GM13976 (cell line): ENCODE measurements around the gene TECTA.

Experiments
- DNase-seq: peaks from one replicate; pipeline ENCODE4 v3.0.0; 2012; ENCODE audit warnings: low spot score
- in situ Hi-C: fragments of 300-500 bp; cut with MboI; formaldehyde crosslinking; loops from one replicate; pipeline ENCODE4 v1.12.0; 2022; ENCODE audit warnings: low sequenced_read_pairs, mixed read lengths, inconsistent platforms; ENCODE audit not compliant: unreplicated experiment
- TF ChIP-seq, protein P1 (sequence below): IDR thresholded peaks from 2 replicates; pipeline ENCODE4 v1.5.1; 2012; ENCODE audit warnings: borderline replicate concordance, mild to moderate bottlenecking; ENCODE audit not compliant: insufficient read depth; ENCODE audit errors: extremely low read depth, missing control alignments, control extremely low read depth

Gene TECTA

DNA sequence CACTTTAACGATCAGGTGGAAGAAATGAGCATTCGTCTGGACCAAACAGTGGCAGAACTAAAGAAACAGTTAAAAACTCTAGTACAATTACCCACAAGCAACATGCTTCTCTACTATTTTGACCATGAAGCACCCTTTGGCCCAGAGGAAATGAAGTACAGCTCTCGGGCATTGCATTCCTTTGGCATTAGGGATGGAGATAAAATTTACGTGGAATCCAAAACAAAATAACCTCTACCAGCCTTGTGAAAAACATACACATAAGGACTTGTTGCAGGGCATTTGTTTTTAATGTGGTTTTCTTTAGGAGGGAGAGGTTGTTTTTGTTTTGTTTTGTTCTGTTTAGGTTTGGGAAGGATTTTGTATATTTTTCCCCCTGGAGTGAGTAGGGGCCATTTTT, 14.2 kb upstream of the TECTA start:
- DNase-seq, result no peak
- in situ Hi-C loops, result no loop called here
- TF ChIP-seq, protein P1, sequence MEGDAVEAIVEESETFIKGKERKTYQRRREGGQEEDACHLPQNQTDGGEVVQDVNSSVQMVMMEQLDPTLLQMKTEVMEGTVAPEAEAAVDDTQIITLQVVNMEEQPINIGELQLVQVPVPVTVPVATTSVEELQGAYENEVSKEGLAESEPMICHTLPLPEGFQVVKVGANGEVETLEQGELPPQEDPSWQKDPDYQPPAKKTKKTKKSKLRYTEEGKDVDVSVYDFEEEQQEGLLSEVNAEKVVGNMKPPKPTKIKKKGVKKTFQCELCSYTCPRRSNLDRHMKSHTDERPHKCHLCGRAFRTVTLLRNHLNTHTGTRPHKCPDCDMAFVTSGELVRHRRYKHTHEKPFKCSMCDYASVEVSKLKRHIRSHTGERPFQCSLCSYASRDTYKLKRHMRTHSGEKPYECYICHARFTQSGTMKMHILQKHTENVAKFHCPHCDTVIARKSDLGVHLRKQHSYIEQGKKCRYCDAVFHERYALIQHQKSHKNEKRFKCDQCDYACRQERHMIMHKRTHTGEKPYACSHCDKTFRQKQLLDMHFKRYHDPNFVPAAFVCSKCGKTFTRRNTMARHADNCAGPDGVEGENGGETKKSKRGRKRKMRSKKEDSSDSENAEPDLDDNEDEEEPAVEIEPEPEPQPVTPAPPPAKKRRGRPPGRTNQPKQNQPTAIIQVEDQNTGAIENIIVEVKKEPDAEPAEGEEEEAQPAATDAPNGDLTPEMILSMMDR, result no peak

DNA sequence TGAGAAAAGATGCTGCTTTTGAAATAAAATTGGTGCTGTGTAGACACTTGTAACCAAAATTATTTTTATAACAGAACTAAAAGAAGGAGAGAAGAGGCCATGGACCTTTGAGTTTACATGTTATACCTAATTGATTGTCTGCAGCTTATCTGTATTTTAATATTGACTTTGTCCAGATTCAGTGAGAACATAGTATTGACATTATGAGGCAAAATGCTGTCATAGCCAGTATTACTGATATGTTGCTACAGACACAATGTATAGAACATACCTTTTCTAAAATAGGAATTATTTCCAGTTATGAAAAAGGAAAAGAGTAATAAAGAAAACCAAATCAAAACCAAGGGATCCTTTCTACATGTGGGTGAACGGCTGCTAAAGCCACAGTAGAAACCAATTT, 11.5 kb upstream of the TECTA start:
- in situ Hi-C loops, result no loop called here
- TF ChIP-seq, protein P1, result no peak
- no peak for DNase-seq

DNA sequence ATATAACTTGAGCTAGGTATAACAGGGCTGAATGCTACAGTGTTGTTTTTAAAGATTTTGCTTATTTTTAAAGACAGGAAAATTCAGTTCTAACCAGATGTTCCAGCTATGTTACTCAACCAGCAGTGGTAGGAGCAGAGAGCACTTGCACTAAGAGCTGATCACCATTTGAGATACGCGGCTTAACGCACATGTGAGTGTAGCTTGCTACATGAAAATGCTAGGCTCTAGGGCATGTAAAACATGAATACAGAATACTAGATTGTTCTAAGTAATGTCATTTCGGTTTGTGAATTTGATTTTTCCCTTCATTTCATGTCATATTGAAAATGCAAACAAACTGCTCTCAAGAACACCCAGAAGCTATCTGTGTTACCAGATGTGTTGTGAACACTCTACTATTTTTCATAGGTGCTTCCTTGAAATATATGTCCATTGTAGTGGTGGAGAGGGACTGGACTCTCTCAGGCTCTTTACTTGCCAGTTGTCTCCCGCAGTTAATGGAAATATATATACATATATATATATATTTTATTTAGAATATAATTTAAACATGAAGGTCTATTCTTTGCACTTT, 10.8 kb upstream of the TECTA start:
- TF ChIP-seq, protein P1, result no peak
- no peak for DNase-seq
- in situ Hi-C loops, result no loop called here

DNA sequence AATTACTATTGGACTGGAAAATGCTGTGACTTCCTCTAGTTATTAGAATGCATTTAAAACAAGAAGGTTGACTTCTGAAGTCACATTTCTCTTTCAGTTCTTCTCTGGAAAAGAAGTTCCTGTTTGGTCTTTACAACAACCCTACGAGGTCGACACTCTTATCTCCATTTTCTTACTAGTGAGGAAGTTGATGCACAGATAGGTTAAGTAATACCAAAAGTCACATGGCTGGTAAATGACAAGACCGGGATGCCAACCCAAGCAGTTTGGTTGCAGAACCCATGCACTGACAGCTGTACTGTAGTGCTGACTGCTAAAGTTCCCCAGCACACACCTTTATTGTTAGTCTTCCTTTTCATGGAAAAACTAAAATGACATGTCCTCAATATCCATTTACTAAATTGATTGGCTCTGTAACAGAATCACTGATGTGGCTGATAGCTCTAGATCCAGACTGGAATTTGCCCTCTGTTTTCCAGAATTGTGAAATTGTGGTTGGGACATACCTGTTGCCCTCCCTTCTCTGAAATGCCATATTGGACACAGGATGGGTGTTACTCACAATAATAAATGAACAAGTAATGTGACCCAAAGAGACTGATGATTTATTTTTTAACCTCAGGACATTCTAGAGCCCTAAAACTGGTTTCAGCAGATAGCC, 9.4 kb upstream of the TECTA start:
- DNase-seq, result no peak
- TF ChIP-seq, protein P1, result no peak
- in situ Hi-C loops, result no loop called here

DNA sequence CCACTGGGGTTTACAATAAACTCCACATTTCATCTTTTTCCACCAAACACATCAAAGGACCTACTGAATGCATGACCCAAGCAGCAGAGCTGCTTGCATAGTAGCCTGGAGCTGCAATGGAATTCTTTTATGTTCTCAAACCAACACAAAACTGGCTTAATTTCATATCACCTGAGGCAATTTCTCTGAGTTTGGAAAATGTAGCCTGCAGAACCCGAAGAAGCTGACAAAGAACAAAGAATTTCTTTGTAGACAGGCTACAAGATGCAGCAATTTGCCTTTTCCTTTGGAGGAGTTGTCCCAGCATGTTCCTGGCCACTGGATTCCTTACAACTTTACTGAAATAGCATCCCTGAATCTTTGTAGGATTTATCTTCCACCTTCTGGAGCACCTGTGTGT, 5.5 kb upstream of the TECTA start:
- TF ChIP-seq, protein P1, result no peak
- DNase-seq, result no peak
- in situ Hi-C loops, result no loop called here

DNA sequence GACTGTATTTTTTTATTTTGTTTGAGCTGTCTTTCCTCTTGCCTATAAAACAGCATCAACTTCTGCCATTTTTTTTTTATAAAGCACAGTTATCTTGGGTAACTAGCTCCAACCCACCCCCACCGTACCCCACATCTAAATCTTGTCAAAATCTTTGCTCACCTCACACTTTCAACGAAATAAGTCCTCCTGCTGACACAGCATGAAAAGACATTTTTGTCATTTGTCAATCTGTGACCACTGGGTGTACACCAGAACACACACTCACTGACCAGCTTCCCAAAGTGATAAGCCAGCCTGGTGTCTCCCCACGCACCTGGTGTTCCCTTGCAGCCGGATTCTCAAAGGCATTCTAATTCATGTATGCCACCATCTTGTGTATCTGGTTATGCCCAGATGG, 1.7 kb upstream of the TECTA start:
- TF ChIP-seq, protein P1, result no peak
- DNase-seq, result no peak
- in situ Hi-C loops, result no loop called here
